ENCODE results near the gene CD244.

- no peak for TF ChIP-seq CTCF (IDR thresholded peaks at IDR 0.05)
- no peak for TF ChIP-seq POLR2AphosphoS5 (IDR thresholded peaks at IDR 0.05)
These were observed 14.5 kb upstream of the CD244 start for GRCh38 chr1:160877221-160877620.
